GM18909 (cell line): Measurements from ENCODE around the gene UFC1.

ENCODE experiments used
- ATAC-seq: cut with Tn5 transposase; IDR thresholded peaks from one replicate; pipeline ENCODE4 v1.9.1; 2021; ENCODE audit warnings: mild to moderate bottlenecking; ENCODE audit not compliant: unreplicated experiment, poor library complexity

Gene UFC1

DNA sequence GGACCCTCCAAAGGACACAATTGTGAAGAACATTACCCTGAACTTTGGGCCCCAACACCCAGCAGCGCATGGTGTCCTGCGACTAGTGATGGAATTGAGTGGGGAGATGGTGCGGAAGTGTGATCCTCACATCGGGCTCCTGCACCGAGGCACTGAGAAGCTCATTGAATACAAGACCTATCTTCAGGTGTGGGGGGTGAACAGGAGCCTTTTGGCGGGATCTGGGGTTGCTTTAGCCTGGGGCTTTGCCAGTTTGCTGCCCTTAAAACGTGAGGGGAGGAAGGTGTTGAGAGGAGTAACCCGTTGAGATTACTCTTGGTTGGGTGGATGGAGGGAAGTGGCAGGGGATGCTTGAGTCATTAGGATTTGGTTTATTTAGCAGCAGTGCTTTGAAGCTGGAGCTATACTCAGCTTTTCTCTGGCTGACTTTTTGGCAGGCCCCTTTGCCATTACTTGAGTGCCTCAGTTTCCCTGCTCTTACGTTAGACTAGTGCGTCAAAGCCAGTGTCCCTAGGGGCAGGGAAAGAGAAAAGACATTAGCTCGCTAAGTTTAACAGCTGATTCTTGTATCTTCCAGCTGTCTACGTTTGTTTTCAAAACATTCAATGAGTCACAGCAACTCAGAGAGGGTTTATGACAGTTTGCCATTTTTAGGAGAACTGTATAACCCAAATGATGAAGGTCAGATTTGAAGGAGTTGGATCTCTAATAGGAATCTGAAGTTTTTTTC is 52.8 kb downstream of the UFC1 start:
- ATAC-seq = no peak

DNA sequence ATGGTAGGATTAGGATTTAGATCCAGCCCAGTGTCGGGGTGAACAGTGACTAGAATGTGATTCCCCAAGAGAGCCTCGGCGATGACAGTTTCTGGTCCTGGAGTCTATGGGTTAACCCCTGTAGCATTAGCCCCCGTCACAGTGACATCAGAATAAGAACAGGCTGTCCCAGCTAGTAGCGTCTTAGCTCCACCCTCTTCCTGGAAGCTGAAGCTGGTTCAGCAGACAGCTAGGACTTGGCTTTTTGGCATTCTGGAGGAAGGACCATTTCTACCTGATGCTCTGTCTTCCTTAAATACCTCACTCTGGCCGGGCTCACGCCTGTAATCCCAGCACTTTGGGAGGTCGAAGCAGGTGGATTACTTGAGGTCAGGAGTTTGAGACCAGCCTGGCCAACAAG is 53.4 kb downstream of the UFC1 start:
- no peak for ATAC-seq
